ENCODE results near the gene RHOC.
A peak's percentile ranks its signal among the peaks of the same experiment; 100 is the strongest.

Gene RHOC

DNA sequence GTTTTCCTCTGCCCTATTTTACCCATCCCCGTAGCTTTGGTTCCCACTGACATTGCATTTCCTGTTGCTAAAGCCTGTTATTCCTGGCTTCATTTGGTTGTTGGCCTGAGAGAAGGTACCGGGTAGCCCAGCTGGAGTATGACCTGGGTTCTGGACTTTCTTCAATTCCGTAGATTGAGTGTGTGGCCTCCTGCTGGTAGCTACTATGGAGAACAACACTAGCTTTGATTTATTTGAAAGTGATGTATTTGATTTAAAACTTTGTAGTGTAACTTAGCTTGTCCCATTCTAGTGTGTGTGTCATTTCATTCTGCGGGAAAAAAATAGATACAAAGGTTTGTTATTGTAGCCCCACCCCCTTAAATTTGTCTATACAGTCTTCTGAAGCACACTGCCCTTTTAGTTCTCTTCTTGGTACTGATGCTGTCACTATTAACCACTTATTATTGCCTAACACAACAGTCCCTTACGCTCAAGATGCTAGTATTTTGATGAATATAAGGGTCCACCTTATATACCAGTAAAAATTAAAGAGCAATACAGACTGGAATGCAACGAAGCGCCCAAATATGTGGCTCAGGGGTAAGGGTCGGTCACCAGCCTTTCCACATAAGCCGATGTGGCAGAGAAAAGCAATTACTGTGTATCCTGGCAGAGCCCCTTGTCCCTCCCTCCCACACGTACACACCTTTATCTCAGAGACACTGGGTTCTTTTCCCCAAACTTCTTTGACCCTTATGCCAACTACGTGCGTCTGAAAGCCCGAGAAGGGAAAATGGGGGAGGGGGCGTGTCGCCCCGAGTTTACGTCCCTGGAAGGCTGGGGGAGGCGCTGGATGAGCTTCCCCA is 33.1 kb downstream of the RHOC start:
- H3K4me3 ChIP-seq (ENCODE audit: low read length): peak overlapping the region; percentile 85
- no peak overlapping the region for H3K27ac ChIP-seq (ENCODE audit: low read length)
- peaks cover 14% of the 10 kb centered on the region for H3K27me3 ChIP-seq (ENCODE audit: insufficient read depth, low read length)
- H3K36me3 ChIP-seq (ENCODE audit: insufficient read depth, low read depth, low read length): peaks cover 25% of the 10 kb centered on the region
- H3K9me3 ChIP-seq (ENCODE audit: insufficient read depth, low read depth, low read length): no peaks in the 10 kb centered on the region
- peak overlapping the region; percentile 86 for H3K9ac ChIP-seq (ENCODE audit: low read depth, low read length)
- peaks cover 34% of the 10 kb centered on the region for H3K4me1 ChIP-seq (ENCODE audit: insufficient read depth, low read length)

DNA sequence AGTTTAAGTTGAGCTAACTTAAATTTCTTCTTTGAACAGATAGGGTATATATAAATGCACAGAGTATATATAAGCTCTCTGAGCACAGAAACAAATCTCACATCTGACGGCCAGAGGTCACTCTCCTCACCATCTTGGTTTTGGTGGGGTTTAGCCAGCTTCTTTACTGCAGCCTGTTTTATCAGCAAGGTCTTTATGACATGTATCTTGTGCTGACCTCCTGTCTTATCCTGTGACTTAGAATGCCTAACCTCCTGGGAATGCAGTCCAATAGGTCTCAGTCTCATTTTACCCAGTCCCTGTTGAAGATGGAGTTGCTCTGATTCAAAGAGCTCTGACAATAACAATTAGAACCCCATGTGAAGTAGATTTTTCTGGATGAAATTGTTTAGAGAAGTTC is 34.1 kb downstream of the RHOC start:
- H3K27ac ChIP-seq (ENCODE audit: low read length): no peak overlapping the region
- H3K9ac ChIP-seq (ENCODE audit: low read depth, low read length): no peak overlapping the region
- H3K36me3 ChIP-seq (ENCODE audit: insufficient read depth, low read depth, low read length): peaks cover 34% of the 10 kb centered on the region
- peaks cover 14% of the 10 kb centered on the region for H3K27me3 ChIP-seq (ENCODE audit: insufficient read depth, low read length)
- no peak overlapping the region for H3K4me3 ChIP-seq (ENCODE audit: low read length)
- H3K4me1 ChIP-seq (ENCODE audit: insufficient read depth, low read length): peaks cover 34% of the 10 kb centered on the region
- no peaks in the 10 kb centered on the region for H3K9me3 ChIP-seq (ENCODE audit: insufficient read depth, low read depth, low read length)

- no peak overlapping the region for H3K9ac ChIP-seq (ENCODE audit: low read depth, low read length)
- no peaks in the 10 kb centered on the region for H3K9me3 ChIP-seq (ENCODE audit: insufficient read depth, low read depth, low read length)
- H3K4me1 ChIP-seq (ENCODE audit: insufficient read depth, low read length): peaks cover 34% of the 10 kb centered on the region
- H3K27me3 ChIP-seq (ENCODE audit: insufficient read depth, low read length): peaks cover 14% of the 10 kb centered on the region
- peak overlapping the region; percentile 14; the same call in 1 of the 2 replicates for H3K4me3 ChIP-seq (ENCODE audit: low read length)
- peak overlapping the region; percentile 52 for H3K27ac ChIP-seq (ENCODE audit: low read length)
- peaks cover 43% of the 10 kb centered on the region for H3K36me3 ChIP-seq (ENCODE audit: insufficient read depth, low read depth, low read length)
Observed at GRCh38 chr1:112672009-112672408, 34.9 kb downstream of the RHOC start.

GRCh38 chr1:112666946-112667345 is 40.0 kb downstream of the RHOC start:
- H3K36me3 ChIP-seq (ENCODE audit: insufficient read depth, low read depth, low read length): peaks cover 83% of the 10 kb centered on the region
- H3K27me3 ChIP-seq (ENCODE audit: insufficient read depth, low read length): no peaks in the 10 kb centered on the region
- H3K4me1 ChIP-seq (ENCODE audit: insufficient read depth, low read length): peaks cover 9% of the 10 kb centered on the region; the same call in 1 of the 2 replicates

GRCh38 chr1:112665857-112666256 is 41.1 kb downstream of the RHOC start:
- Histone ChIP-seq H3K27me3 (ENCODE audit: insufficient read depth, low read length) (no peaks in the 10 kb centered on the region), H3K4me1 (ENCODE audit: insufficient read depth, low read length) (no peaks in the 10 kb centered on the region), H3K36me3 (ENCODE audit: insufficient read depth, low read depth, low read length) (peaks cover 89% of the 10 kb centered on the region), H3K27ac (ENCODE audit: low read length) (no peak overlapping the region), H3K9me3 (ENCODE audit: insufficient read depth, low read depth, low read length) (no peaks in the 10 kb centered on the region), H3K9ac (ENCODE audit: low read depth, low read length) (no peak overlapping the region), H3K4me3 (ENCODE audit: low read length) (no peak overlapping the region)

More at GRCh38 chr1:112666946-112667345, 40.0 kb downstream of the RHOC start:
- H3K27ac ChIP-seq (ENCODE audit: low read length): no peak overlapping the region
- H3K9ac ChIP-seq (ENCODE audit: low read depth, low read length): no peak overlapping the region
- H3K4me3 ChIP-seq (ENCODE audit: low read length): no peak overlapping the region
- H3K9me3 ChIP-seq (ENCODE audit: insufficient read depth, low read depth, low read length): no peaks in the 10 kb centered on the region

DNA sequence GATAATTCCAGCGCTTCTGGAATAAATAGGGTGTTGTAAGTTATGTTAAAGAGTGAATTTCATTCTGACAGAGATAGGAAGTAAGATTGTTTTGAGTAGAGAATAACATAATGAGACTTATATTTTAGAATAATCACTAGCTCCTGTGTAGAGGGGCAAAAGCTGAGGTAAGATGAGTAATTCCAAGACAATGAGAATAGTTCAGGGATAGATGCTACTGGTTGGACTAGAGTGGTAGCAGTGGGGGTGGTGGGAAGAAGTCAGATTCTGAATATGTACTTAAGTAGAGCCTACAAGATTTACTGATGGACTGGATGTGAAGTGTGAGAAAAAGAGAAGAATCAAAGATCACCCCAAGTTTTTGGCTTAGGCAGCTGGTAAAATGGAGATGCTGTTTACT is 55.7 kb downstream of the RHOC start:
- no peak overlapping the region for H3K9ac ChIP-seq (ENCODE audit: low read depth, low read length)
- H3K4me1 ChIP-seq (ENCODE audit: insufficient read depth, low read length): no peaks in the 10 kb centered on the region
- H3K4me3 ChIP-seq (ENCODE audit: low read length): no peak overlapping the region
- no peaks in the 10 kb centered on the region for H3K9me3 ChIP-seq (ENCODE audit: insufficient read depth, low read depth, low read length)
- no peaks in the 10 kb centered on the region for H3K27me3 ChIP-seq (ENCODE audit: insufficient read depth, low read length)
- H3K27ac ChIP-seq (ENCODE audit: low read length): no peak overlapping the region
- H3K36me3 ChIP-seq (ENCODE audit: insufficient read depth, low read depth, low read length): peaks cover 89% of the 10 kb centered on the region

Measured in iPS-20b (cell line).